ENCODE data around the gene ABCA7.

ABCA7 gene

GRCh38 chr19:1057176-1057855 is 17.4 kb downstream of the ABCA7 start:
- DNase-seq (ENCODE audit: low read depth): peak; percentile 80

GRCh38 chr19:1058112-1058511 is 18.2 kb downstream of the ABCA7 start:
- no peak for DNase-seq (ENCODE audit: low read depth)

- DNase-seq (ENCODE audit: low read depth): no peak
Measured at GRCh38 chr19:1060689-1061088, 20.8 kb downstream of the ABCA7 start.

- no peak for DNase-seq (ENCODE audit: low read depth)
Measured at GRCh38 chr19:1061987-1062386, 22.1 kb downstream of the ABCA7 start.

- no peak for DNase-seq (ENCODE audit: low read depth)
Measured at GRCh38 chr19:1062387-1063029, 22.6 kb downstream of the ABCA7 start.

- peak; percentile 45 for DNase-seq (ENCODE audit: low read depth)
Measured at GRCh38 chr19:1063030-1063908, 23.4 kb downstream of the ABCA7 start.

- DNase-seq (ENCODE audit: low read depth): no peak
Measured at GRCh38 chr19:1063909-1064660, 24.2 kb downstream of the ABCA7 start.

- peak; percentile 75 for DNase-seq (ENCODE audit: low read depth)
Measured at GRCh38 chr19:1064661-1065605, 25.0 kb downstream of the ABCA7 start.

GRCh38 chr19:1065606-1066109 is 25.8 kb downstream of the ABCA7 start:
- DNase-seq (ENCODE audit: low read depth): no peak

- DNase-seq (ENCODE audit: low read depth): no peak
Measured at GRCh38 chr19:1066251-1066747, 26.4 kb downstream of the ABCA7 start.

GRCh38 chr19:1066748-1067340 is 26.9 kb downstream of the ABCA7 start, which contains the start of gene ARHGAP45:
Gene ARHGAP45 (plus strand): TSS chr19:1067167. CDS start chr19:1067406, 239 bp downstream.
- DNase-seq (ENCODE audit: low read depth): no peak

- DNase-seq (ENCODE audit: low read depth): no peak
Measured at GRCh38 chr19:1067341-1067957, 27.5 kb downstream of the ABCA7 start.

GRCh38 chr19:1068009-1069001 is 28.4 kb downstream of the ABCA7 start:
- no peak for DNase-seq (ENCODE audit: low read depth)

GRCh38 chr19:1069009-1069779 is 29.3 kb downstream of the ABCA7 start:
- no peak for DNase-seq (ENCODE audit: low read depth)

- DNase-seq (ENCODE audit: low read depth): no peak
Measured at GRCh38 chr19:1070576-1070930, 30.6 kb downstream of the ABCA7 start.

GRCh38 chr19:1070931-1071791 is 31.3 kb downstream of the ABCA7 start:
- DNase-seq (ENCODE audit: low read depth): no peak

All from ELR (cell line).